NOMO-1 treated with dmso at 0.1 percent for 144 hours (cell line): ENCODE measurements around the gene LCE6A.

ENCODE experiments used
- DNase-seq: peaks from one replicate; lab custom pipeline; 2025; ENCODE audit not compliant: unreplicated experiment; lab: John Stamatoyannopoulos, UW

The LCE6A gene

DNA sequence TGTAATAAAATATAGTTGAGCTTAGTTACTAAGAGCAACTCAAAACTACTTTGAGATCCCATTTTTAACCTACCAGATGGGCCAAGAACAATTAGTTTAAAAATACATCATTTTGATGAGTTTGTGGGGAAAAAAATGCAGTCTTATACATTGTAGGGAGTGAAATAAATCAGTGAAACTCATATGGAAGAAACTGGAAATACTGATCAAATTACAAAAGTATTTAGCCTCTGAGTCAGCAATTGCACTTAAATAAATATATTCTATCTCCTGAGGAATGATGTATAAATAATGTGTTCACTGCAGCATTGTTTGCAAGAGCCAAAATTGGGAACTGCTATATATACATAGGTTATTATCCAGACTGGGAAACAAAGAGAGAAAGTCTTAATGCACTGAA, 30.8 kb downstream of the LCE6A start:
- DNase-seq: no peak

DNA sequence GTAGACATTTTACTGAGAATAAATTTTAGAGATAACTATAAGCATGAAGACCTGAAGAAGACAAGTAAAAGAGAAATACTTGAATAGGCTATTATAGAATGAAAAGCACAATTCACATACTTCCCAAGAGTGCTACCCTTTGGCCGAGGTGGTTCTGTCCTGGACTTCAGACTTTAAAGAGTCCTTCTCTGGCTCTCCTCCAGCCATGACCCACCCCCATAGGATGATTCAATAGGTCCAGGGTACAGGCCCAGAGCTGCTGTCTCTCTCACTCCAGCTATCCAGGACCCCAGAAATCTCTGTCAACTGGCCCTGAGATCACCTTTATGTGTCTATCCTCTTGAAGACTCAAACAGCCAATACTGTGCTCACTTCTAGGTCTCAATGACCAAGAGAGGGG, 34.2 kb downstream of the LCE6A start:
- DNase-seq: no peak

DNA sequence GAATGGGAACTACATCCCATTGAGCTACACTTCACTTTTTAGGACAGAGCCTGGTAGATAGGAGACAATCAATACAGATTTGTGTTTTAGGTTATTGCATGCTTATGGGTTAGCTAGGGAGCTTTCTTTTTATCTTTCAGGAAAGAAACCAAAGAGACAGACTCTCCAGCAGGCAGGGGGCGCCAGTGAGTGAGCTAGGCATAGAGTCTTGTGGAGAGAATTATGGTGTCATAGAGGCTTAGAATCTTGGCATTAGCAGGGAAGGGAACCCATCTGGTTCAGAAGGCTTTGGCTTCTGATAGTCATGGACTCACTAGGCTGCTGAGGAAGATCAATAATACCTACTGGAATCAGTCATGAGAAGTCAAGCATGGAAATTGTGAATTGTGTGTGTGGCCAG, 35.4 kb downstream of the LCE6A start, which contains the start of gene SMCP:
TSS of gene SMCP (plus strand) at position 281 of the 400 bp plus-strand sequence. CDS start 6,101 bp downstream, outside the sequence.
- no peak for DNase-seq

DNA sequence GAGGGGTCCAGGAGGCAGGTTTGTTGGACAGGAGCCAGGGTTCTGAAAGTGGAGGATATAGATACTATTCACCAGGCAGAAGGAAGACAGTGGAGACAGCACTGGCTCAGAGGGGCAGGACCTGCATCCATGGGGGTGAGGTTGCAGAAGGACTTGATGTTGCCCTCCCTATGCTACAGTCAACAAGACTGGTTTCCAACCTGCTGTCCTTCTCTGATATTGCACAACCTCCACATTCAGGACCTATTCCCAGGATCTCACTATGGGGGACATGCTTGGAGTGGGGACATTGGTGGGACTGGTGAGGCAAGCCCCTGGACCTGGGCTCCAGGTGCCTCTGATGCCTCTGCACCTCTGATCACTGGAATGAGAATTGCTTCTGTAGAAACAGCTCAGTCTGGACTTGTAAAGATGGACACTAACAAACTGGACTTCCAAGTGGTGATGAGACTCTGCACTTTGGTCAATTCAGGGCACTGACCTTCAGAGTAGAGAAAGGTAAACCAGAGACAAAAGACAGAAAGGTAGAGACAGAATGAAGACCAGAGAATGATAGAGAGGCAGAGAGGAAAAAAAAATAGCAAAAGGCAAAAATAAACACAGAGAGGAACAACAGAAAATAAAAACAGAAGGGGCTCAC, 37.0 kb downstream of the LCE6A start:
- no peak for DNase-seq

DNA sequence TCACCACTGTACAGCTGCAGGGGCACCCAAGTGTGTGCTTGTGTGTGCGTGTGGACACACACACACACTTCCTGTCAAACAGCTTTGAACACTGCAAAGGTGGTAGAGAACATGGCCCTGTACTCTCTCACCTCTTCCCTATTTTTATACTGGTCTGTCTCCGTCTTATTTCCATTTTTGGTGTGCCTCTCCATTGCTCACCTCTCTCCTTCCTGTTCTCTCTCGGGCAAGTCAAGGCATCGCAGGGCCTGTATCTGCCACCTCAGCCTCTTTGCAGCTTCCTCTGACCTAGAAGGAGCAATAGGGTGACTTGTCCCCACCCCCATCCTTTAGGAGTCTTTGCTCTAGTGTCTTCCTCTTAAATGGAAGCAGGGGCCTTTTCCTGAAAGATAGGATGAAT, 37.7 kb downstream of the LCE6A start:
- no peak for DNase-seq

DNA sequence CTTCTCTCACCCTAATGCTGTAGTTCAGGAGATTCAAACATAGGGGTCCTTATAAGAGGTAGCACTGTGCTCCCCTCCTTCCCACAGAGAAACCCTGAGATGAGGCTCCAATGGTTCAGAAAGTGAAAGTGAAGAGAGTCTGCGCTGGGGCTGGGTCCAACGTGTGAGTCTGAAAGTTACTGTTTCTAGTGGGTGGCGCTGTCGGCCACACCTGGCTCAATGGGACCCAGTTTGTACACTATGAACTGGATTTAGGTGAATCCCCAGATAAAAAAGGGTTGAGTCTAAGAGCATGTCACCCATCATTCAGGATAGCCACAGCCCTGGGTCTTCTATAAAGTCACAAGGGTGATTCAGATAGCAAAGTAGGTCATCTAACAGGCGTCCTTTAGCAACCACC, 38.3 kb downstream of the LCE6A start:
- DNase-seq: no peak

DNA sequence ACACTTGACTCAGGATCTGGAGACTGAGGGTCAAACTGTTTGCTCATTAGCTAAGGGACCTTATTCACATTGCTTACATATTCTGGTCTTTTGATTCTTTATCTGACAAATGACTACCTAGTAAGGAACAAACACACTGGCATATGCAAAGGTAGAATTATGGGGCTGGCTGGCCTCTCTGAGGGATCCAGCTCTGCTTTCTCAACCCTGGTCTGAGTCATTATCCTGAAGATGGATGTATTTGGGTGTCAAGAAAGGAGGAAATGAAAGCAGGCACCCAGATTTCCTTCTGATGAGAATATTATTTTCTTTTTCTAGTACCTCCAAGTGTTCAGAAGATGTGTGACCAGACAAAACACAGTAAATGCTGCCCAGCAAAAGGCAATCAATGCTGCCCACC, 41.4 kb downstream of the LCE6A start:
- DNase-seq: no peak

DNA sequence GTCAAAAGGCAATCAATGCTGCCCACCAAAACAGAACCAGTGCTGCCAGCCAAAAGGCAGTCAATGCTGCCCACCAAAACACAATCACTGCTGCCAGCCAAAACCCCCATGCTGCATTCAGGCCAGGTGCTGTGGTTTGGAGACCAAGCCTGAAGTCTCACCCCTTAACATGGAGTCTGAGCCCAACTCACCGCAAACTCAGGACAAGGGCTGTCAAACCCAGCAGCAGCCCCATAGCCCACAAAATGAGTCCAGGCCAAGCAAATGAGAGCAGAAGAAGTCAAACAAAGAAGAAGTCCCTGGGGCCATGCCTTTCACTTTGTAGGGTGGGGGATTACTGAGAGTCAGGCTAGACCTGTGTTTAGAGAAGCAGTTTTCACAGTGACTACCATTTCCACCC, 41.9 kb downstream of the LCE6A start:
- no peak for DNase-seq

DNA sequence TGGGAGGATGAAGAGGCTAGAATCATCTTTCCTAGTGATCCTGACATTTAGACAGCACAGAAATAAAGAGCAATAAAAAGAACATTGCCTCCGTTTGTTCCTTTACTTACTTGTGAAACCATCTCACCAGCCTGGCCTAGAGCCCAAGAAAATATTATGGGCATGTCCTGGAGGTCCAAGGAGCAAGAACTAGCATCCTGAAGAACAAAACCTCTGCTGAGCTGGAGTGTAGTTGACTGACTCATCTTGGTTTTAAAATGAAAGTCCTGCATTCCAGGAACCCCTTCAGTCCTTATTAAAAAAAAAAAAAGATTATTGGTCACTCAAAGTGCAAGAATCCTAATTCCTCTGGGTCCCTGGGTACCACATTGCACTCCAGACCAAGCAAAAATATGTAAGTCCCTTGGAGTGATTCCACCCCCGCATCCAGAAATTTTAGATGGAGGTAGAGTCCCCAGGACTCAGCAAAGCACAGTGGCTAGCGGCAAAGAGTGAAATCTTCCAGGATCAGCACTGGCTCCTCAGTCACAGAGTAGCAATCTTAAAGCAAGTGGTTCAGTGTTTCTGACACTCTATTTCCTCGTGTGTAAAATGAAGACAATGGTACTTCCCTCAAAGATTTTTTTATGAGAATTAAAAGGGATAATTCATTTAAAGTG, 42.4 kb downstream of the LCE6A start:
- no peak for DNase-seq

DNA sequence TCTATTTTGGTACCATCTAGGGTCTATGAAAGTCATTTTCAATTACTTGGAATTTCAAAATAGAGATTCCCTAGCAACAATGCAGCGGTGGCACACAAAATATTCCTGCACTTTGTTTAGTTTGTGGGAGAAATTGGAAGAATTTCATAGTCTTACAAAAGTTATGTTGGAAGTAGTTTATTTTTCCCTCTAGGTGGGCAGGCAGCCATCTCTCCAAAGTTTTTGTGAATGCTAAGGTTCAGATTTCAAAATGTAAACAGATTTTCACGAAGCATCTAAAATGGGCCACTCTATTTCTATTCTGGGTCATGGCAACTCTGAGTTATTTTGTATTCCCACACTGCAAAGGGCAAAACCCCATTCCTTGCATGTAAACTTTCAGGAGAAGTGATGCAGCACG, 43.4 kb downstream of the LCE6A start:
- DNase-seq: no peak

DNA sequence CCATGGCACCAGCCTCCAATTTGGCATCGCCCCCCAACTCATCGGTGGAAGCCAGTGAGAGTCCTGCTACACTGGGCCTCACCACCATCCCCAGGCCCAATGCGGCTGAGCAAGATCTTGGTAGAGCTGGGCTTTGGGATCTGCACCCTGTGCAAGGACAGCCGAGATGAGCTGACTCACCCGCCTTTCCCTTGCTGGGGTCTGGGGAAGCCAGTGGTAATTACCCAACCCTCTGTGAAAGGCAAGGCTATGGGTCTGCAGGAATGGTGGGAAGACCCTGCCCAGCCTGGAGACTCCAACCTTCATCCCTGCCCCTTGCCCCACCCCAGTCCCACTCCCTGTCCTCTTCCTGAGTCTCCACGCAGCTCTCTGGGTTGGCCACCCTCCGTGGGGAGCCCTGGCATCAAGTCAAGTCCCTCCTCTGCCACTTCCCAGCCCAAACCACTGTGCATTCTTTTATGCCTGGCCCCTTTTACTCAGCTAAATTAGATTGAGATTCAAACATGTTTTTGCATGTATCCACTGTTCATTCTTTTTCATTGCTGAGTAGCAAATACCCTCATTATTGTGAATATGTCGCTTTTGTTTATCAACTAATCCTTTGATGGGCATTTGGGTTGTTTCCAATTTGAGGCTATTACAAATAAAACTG, 44.2 kb downstream of the LCE6A start:
- no peak for DNase-seq

DNA sequence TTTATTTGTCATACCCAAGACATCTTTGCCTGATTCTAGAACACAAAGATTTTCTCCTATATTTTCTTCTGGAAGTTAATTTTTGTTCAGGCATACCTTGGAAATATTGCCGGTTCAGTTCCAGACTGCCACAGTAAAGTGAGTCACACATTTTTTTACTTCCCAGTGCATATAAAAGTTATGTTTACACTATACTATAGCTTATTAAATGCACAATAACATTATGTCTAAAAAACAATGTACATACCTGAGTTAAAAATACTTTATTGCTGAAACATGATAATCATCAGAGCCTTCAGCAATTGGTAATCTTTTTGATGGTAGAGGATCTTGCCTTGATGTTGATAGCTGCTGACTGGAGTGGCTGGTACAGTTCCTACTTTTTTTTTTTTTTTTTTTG, 45.5 kb downstream of the LCE6A start:
- no peak for DNase-seq
